Transverse colon (tissue), 4 donors: ENCODE data around the gene HIP1R.

Experiments used
- CTCF ChIP-seq, 5 experiments: fragments of 200-600 bp in 3 of 5; fragments of 450-650 bp in 2 of 5; sonication (generic) in 3 of 5; IDR thresholded peaks; 1 replicate in 2 of 5; 2 replicates in 3 of 5; pipeline ENCODE4 v1.5.1; 2016 to 2017; ENCODE audit warnings: antibody characterized with exemption in 5 of 5, inconsistent platforms in 3 of 5, mild to moderate bottlenecking in 2 of 5, moderate library complexity in 1 of 5
- EP300 ChIP-seq: sonication (generic); formaldehyde crosslinking; IDR thresholded peaks from one replicate; pipeline ENCODE4 v1.6.1; 2017; ENCODE audit warnings: antibody characterized with exemption, low read depth
- POLR2A ChIP-seq: fragments of 450-650 bp; IDR thresholded peaks from one replicate; pipeline ENCODE4 v1.6.1; 2016; ENCODE audit warnings: antibody characterized with exemption, mild to moderate bottlenecking, moderate library complexity
- POLR2AphosphoS5 ChIP-seq, 3 donors: sonication (generic); formaldehyde crosslinking; IDR thresholded peaks; one replicate each; pipeline ENCODE4 v1.6.1; 2016; ENCODE audit warnings: antibody characterized with exemption in 3 of 3

GRCh38 chr12:122830517-122831214 lies 4.6 kb upstream of the HIP1R start:
- TF ChIP-seq POLR2A = no peak
- TF ChIP-seq CTCF (IDR thresholded peaks at IDR 0.05) = no peak
- no peak for TF ChIP-seq POLR2AphosphoS5 (IDR thresholded peaks at IDR 0.05)
- TF ChIP-seq EP300 = no peak
